Peyer's patch (tissue), 4 donors: ENCODE data around the gene PPP1R14C. TPM values are rescaled to one million over a fixed set of nuclear protein-coding genes. Genes with fewer than 3 reads are reported as not detected.

ENCODE experiments used
- DNase-seq, 3 donors: peaks; one replicate each; pipeline ENCODE4 v3.0.0-alpha.2; 2017 to 2019
- H3K27ac ChIP-seq, 4 donors: fragments of 200-600 bp; sonication (generic); one replicate each; pipeline ENCODE4 v1.5.1; 2016 to 2019
- H3K27me3 ChIP-seq, 2 donors: fragments of 200-600 bp; sonication (generic); one replicate each; pipeline ENCODE4 v1.5.1; 2019
- H3K36me3 ChIP-seq, 3 donors: fragments of 200-600 bp; sonication (generic); one replicate each; pipeline ENCODE4 v1.5.1; 2016 to 2019
- H3K4me1 ChIP-seq, 4 donors: fragments of 200-600 bp; sonication (generic); one replicate each; pipeline ENCODE4 v1.5.1; 2016 to 2019
- H3K4me3 ChIP-seq, 4 donors: fragments of 200-600 bp; sonication (generic); 1 replicate in 3 of 4; 2 replicates in 1 of 4; pipeline ENCODE4 v1.5.1; 2016 to 2019; ENCODE audit warnings: mild to moderate bottlenecking in 1 of 4
- H3K9me3 ChIP-seq, 4 donors: fragments of 200-600 bp; sonication (generic); one replicate each; pipeline ENCODE4 v1.5.1; 2016 to 2019; ENCODE audit warnings: mild to moderate bottlenecking in 1 of 4
- CTCF ChIP-seq, 6 experiments: fragments of 450-650 bp in 4 of 6; fragments of 200-600 bp in 2 of 6; sonication (generic) in 1 of 6; IDR thresholded peaks; one replicate each; pipeline ENCODE4 v1.5.1; 2017 to 2019; ENCODE audit warnings: antibody characterized with exemption in 6 of 6, mild to moderate bottlenecking in 3 of 6, moderate library complexity in 1 of 6
- POLR2A ChIP-seq, 2 donors: fragments of 450-650 bp; IDR thresholded peaks; one replicate each; pipeline ENCODE4 v1.5.1; 2017; ENCODE audit warnings: antibody characterized with exemption in 2 of 2, mild to moderate bottlenecking in 2 of 2, moderate library complexity in 2 of 2
- total RNA-seq, 4 donors: library from RNA; depleted of rRNA; stranded (reverse); fragments of >200 nt; gene quantifications; one replicate each; pipeline ENCODE4 v1.1.0, GENCODE V29; 2016

The PPP1R14C gene
- total RNA-seq, 4 donors from 2014 or later = 4.4 to 21.2 (median 10.2) TPM

- DNase-seq = no peak
- Histone ChIP-seq H3K4me1 (no peaks in the 10 kb centered on the region), H3K4me3 (no peak overlapping the region), H3K36me3 (no peaks in the 10 kb centered on the region), H3K27ac (no peak overlapping the region), H3K27me3 (no peaks in the 10 kb centered on the region), H3K9me3 (no peaks in the 10 kb centered on the region)
- TF ChIP-seq CTCF (IDR thresholded peaks at IDR 0.05) (no peak), POLR2A (IDR thresholded peaks at IDR 0.05) (no peak)
Observed at GRCh38 chr6:150270330-150271052, 127.6 kb downstream of the PPP1R14C start.

GRCh38 chr6:150271172-150271500, 128.3 kb downstream of the PPP1R14C start:
- no peak overlapping the region for H3K27ac ChIP-seq
- TF ChIP-seq CTCF (IDR thresholded peaks at IDR 0.05) (no peak), POLR2A (IDR thresholded peaks at IDR 0.05) (no peak)
- no peaks in the 10 kb centered on the region for H3K4me1 ChIP-seq
- no peaks in the 10 kb centered on the region for H3K9me3 ChIP-seq
- H3K36me3 ChIP-seq = no peaks in the 10 kb centered on the region
- no peaks in the 10 kb centered on the region for H3K27me3 ChIP-seq
- no peak overlapping the region for H3K4me3 ChIP-seq
- no peak for DNase-seq

DNA sequence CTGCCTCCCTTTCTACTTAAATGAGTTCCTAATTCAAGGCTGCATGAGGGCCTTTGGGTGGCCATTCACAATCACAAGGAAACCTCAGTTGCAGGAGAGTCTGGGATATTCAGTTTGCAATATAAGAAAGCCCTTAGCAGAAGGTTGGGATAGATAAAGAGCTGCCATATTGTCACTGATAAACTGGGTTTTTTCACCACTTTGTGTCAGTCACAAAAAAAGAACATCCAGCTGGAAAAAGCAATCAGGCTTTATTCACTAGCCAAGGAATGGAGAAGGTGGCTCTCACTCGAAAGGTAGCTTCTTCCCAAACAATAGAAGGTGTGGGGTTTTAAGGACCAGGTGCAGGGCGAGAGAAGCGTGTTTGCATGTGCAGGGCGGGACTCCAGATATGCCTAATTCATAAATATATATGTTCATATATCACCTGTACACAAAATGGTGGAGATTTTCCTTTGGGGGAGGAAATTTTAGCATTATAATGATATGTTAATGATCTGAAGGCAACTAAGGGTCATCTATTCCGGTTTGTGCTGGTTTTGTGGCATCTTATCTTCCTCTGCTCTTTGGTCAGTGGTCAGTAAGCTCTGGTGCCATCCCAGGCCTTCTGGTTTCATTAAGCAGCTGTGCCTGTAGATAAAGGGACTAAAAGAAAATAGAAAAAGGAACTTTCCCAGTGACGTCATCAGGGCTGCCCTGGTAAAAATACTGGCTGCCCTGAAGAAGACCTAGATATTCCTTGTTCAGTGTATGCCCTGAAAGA, 128.8 kb downstream of the PPP1R14C start:
- no peaks in the 10 kb centered on the region for H3K9me3 ChIP-seq
- TF ChIP-seq CTCF (IDR thresholded peaks at IDR 0.05) = no peak
- no peak for TF ChIP-seq POLR2A (IDR thresholded peaks at IDR 0.05)
- DNase-seq = no peak

DNA sequence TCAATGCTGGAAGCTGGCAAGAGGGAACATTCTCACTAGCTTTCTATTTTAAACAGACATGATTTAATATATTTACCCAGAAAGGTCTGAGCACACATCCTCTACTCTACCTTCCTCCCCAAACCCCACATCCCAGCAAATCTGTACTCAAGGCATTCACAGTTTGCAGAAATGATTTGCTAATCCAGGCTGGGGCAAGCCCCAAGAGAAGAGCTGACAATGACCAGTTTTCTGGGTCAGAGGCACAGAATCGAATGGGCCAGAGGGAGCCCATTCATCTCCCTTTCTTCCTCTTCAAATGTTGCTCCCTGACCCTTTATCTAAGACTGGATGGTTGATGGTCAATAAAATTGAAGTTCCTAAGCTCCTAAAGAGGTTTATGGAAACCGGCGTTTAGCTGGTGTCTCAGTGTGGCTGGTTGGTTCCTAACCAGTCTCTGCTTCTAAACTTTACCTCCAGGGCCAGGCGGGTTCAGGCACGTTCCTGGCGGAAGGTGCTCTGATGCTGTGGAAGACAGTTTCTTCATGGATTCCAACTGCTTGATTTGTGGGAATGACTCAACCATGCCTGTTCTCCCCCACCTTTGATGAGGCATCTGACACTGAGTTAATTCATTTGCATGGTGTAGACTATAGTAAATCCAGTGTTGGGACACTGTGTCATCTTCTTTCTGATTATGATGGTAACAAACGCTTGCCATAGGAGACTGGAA, 129.6 kb downstream of the PPP1R14C start:
- Histone ChIP-seq H3K9me3 (no peaks in the 10 kb centered on the region), H3K27me3 (no peaks in the 10 kb centered on the region), H3K4me1 (no peaks in the 10 kb centered on the region), H3K27ac (no peak overlapping the region), H3K36me3 (no peaks in the 10 kb centered on the region), H3K4me3 (no peak overlapping the region)
- DNase-seq = no peak
- no peak for TF ChIP-seq POLR2A (IDR thresholded peaks at IDR 0.05)
- no peak for TF ChIP-seq CTCF (IDR thresholded peaks at IDR 0.05)

More for the DNA sequence above, 128.8 kb downstream of the PPP1R14C start:
- Histone ChIP-seq H3K27me3 (no peaks in the 10 kb centered on the region), H3K4me3 (no peak overlapping the region), H3K36me3 (no peaks in the 10 kb centered on the region), H3K27ac (no peak overlapping the region), H3K4me1 (no peaks in the 10 kb centered on the region)

- Histone ChIP-seq H3K36me3 (no peaks in the 10 kb centered on the region), H3K4me1 (no peaks in the 10 kb centered on the region), H3K27ac (no peak overlapping the region), H3K4me3 (no peak overlapping the region), H3K9me3 (no peaks in the 10 kb centered on the region), H3K27me3 (no peaks in the 10 kb centered on the region)
- no peak for DNase-seq
- TF ChIP-seq CTCF (IDR thresholded peaks at IDR 0.05) = no peak
- TF ChIP-seq POLR2A (IDR thresholded peaks at IDR 0.05) = no peak
Observed at GRCh38 chr6:150272976-150273315, 130.1 kb downstream of the PPP1R14C start.
